NCI-H524 treated with DMSO at 0.1 percent for 48 hours (cell line): ENCODE data around the gene SYT15.
"Not testable (repeated sequence)": the region's sequence is repeated elsewhere in the genome, so short reads cannot be mapped to it uniquely, and the experiment has no call there.

ENCODE experiments used
- DNase-seq: peaks from one replicate; lab custom pipeline; 2025; lab: John Stamatoyannopoulos, UW

The SYT15 gene

DNA sequence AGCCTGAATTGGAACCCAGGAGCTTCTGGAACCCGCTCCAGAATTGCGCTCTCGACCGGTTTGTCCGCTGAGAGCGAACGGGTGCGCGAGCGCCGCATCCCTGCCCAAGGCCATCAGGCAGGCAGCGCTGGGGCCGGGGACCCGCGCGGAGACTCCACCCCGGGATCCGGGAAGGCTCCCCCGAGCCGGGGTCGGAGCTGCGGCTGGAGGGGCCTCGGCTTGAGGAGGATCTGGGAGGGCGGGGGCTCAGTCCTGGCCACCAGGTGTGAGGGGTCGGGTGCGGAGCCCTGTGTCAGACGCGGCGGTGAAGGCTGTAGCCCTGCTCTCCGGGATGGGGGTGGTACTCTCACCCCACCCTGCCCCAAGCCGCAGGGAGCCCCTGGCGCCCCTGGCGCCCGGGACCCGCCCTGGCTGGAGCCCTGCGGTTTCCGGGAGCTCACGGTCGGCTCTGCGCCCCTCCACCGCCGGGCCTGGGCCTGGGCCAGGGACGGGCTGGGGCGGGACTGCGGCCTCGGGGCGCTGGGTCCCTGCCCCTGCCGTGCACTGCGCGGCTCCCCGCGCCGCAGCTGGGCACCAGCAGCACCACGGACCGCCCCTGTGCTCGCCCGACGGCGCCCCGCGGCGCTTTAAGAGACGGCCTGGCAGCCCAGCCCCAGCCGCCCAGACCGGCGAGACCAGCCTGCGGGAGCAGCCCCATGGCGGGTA is at the start of gene SYT15:
Gene SYT15, plus strand, starts transcription at position 655 of the 705 bp plus-strand sequence. Its CDS starts 41 bp downstream, at position 696.
- DNase-seq = not testable (repeated sequence)

DNA sequence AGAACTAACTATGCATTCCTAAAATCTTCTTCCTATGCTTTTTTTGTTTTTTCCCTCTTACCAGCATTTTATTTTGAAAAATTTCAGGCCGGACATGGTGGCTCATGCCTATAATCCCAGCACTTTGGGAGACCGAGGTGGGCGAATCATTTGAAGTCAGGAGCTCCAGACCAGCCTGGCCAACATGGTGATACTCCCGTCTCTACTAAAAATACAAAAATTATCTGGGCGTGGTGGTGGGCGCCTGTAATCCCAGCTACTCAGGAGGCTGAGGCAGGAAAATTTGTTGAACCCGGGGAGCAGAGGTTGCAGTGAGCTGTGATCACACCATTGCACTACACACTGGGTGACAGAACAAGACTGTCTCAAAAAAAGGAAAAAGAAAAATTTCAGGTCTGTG is 49.2 kb upstream of the SYT15 start:
- DNase-seq = not testable (repeated sequence)

DNA sequence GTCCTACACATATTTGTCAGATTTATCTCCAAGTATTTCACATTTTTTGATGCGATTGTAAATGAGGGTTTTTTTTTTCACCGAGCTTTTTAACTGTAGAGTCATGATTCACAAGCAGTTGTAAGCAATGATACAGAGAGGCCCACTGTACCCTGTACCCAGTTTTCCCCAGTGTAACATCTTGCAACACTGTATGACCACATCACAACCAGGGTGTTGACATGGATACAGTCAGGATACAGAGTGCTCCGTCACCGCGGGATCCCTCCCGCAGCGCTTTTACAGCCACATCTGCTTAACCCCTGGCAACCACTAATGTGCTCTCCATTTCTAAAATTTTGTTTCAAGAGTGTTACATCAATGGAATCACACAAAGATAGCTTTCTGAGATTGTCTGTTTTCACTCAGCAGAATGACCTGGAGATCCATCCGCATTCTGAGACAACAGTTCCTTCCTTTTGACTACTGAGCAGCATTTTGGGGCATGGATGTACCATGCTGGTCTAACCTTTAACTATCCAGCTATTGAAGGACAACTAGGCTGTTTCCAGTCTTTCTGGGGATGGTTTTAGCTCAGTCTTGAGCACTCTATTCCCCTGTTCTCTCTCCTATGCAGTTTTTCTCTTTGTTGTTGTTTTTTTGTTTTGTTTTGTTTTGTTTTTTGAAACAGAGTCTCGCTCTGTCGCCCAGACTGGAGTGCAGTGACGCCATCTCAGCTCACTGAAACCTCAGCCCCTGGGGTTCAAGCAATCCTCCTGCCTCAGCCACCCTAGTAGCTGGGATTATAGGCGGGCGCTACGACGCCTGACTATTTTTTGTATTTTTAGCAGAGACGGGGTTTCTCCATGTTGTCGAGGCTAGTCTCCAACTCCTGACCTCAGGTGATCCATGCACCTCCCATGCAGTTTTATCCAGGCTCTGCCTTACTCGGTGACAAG is 48.4 kb upstream of the SYT15 start:
- no peak for DNase-seq

DNA sequence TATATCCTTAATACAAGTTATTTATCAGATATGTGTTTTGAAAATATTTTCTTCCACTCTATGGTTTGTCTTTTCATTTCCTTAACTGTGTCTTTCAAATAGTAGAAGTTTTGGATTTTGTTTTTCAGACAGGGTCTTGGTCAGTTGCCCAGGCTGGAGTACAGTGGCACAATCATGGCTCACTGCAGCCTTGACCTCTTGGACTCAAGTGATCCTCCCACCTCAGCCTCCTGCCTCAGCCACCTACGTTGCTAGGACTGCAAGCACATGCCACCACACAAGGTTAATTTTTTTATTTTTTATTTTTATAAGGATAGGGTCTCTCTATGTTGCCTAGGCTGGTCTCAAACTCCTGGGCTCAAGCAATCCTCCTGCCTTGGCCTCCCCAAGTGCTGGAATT is 46.7 kb upstream of the SYT15 start:
- DNase-seq = not testable (repeated sequence)

DNA sequence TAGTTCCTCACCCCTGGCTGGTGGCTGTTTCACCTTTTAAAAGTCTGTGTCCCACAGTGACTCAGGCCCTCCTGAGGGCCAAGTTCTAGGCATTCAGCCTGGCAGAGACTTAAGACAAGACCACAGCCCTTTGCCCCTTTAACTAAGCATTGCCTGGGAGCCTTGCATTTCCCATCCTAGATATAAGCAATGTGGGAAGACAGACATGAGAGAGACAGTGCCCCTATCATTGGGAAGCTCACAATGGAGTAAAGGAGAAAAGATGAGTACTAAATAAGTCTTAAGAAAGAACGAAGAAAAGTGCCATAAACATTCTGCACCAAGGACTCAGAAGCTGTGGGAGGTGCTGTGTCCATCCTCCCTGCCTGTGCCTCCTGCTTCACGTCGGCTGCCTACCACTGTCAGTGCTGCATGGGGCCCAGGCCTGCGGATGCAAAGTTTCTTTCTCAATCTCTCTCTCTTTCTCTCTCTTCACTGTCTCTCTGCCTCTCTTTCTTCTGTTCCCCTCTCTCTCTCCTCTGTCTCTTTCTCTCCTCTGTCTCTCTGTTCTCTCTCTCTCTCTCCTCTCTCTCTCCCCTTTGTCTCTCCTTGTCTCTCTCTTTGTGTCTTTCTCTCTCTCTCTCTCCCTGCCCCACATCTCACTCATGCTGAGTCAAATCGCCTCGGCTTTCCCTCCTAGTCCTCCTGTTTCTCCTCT is 44.0 kb upstream of the SYT15 start:
- DNase-seq = no peak

DNA sequence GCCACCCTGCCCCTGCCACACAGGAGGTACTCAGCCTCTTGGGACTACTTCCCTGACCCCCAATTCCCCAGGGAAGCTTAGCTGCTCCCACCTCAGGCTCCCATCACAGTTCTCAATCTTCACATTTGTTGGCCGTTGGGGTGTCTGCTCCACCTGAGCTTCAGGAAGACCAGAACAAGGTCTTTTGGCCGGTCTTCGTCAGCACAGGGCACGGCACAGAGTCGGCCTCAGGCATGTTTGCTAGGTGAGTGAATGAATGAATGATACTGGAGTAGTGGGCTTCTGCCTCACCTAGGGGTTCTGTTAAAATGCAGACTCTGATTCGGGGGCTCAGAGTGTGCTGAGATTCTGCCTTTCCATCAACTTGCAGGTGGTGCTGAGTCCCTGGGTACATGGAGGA is 42.8 kb upstream of the SYT15 start:
- DNase-seq = no peak

DNA sequence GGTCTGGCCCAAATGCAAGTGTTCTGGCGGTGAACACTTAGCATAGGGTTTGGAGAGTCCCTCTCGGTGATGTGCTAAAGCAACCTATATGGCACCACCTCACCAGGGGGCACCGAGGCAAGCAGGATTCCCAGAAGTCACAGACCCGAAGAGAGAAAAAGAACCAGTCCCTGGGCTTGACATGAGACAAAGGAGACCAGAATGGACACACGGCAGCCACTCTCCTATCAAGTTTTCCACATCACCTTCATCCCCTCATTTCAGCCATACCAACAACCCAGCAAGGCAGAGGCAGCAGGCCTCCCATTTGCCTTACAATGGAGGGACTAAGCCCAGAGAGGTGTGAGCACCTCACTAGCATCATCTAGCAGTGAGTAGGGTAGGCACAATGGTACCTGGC is 42.1 kb upstream of the SYT15 start:
- DNase-seq = no peak

DNA sequence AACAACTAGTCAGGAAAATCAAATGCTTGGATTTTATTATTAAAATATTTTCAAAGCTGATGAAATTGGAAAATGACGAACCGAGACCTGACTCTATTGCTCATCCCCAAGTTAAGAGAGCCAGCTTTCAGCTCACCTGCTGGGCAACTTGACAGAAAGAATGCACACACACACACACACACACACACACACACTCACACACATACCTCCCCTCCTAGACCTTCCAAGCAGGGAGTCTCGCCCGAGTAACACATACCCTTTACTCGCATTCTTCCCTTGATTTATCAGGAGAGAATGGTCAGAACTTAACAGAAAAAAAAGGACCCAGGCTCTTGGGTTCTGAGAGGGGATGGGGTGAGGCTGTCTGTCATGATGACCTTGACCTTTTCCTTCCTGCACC is 41.6 kb upstream of the SYT15 start:
- no peak for DNase-seq

DNA sequence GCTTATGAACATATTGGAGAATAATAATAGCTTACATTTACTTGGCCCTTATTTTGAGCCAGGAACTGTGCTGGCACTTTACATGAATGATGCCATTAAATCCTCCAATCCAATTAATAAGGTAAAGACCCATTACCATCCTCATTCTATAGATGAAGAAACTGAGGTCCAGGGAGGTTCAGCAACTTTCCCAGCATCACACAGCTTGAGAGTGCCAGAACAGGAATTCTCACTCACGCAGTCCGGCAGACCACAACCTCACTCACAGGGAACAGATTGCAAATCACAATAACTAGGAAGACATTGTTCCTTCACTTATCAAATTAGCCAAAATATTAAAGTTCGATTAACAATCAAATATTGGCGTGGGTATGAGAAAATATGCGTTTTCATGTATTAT is 40.8 kb upstream of the SYT15 start:
- no peak for DNase-seq

DNA sequence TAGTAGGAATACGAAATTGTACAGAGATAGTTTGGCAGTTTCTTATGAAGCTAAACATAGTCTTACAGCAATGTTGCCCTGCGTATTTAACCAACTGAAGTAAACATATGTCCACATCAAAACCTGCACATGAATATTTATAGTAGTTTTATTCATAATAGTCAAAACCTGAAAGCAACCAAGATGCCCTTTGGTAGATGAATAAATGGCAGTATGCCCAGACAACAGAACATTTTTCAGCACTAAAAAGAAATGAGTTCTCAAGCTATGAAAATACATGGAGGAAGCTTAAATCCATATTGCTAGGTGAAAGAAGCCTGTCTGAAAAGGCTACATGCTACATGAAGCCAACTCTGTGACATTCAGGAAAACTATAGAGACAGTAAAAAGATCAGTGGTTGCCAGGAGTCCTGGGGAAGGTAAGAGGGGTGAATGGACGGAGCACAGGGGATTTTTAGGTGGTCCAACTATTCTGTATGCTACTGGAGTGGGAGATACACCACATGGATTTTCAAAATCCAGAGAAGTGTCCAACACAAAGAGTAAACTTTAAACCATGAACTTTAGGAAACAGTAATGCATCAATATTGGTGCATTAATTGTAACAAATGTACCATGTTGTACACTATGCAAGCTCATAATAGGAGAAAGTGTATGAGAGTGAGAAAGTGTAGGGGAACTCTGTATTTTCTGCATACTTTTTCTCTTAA is 40.1 kb upstream of the SYT15 start:
- DNase-seq = no peak

DNA sequence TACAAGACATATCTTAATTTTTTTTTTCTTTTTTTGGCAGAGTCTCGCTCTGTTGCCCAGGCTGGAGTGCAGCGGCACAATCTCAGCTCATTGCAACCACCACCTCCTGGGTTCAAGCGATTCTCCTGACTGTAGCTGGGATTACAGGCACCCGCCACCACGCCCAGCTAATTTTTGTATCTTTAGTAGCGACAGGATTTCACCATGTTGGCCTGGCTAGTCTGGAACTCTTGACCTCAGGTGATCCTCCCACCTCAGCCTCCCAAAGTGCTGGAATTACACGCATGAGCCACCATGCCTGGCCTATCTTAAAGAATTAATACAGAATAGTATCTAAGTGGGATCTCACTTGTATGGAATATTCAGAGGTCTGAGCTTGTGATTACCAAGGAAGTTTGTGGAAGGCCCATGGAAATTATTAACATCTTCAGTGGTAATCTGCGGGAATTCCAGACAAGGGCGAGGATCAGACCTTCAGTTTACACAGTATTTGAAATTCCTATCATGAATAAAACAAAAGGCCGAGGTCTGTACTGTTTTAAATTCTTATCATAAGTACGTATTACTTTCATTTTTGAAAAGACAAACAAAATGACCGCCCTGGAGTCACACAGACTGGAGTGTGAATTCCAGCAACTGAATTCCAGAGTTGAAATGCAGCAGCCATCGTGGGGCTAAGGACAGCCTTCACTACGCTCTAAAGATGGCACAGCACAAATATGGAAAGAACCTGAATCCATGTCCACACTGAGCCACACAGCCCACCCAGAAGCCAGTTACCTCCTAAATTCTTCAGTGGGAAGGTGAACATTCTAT is 39.1 kb upstream of the SYT15 start:
- no peak for DNase-seq

DNA sequence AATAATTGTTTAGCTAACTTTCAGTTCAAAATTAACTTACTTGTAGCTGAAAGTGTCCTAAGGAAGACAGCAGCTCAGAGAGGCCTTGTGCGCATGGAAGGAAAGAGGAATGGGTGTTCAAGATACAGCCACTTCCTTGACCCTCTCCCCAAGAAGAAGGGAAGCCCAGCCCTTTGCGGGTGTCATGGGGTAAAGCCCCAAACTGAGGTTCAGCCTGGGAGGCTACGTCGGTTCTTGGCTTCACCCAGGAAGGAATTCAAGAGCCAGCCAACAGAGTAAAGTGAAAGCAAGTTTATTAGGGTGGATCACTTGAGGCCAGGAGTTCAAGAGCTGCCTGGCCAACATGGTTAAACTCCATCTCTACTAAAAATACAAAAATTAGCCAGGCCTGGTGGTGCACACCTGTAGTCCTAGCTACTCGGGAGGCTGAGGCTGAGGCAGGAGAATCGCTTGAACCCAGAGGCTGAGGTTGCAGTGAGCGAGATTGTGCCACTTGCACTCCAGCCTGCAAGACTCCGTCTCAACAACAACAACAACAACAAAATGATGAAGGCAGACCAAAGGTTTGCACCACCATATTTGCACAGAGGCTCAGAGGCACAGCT is 38.4 kb upstream of the SYT15 start:
- no peak for DNase-seq

DNA sequence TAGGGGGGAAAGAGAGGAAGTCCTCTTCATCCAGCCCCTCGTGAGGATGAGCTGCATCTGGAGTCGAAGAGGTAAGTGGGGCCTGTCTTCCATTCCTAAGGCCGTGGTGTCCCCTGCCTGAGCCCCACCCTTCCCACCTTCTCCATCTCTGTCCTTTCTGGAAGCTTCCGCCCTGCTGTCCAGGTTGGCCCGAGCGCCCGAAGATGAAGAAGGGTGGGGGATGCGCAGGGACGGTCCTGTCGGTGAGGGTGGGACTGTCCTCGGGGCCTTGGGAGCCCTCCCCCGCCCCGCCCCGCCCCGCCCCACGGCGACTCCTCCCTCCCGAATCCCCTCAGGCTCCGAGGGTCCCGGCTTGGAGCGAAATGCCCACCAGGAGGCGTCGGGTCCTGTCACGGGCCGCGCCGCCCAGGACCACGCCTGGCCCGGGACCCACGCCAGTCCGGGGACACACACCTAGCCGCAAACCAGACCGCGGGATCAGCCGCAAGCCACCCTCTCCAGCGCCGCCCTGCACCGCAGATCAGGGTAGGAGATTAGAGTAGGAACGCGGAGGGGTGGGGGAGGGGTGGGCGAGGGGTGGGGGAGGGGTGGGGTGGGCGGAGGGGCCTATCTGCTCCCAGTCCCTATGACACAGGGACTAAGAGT is 37.8 kb upstream of the SYT15 start:
- no peak for DNase-seq

DNA sequence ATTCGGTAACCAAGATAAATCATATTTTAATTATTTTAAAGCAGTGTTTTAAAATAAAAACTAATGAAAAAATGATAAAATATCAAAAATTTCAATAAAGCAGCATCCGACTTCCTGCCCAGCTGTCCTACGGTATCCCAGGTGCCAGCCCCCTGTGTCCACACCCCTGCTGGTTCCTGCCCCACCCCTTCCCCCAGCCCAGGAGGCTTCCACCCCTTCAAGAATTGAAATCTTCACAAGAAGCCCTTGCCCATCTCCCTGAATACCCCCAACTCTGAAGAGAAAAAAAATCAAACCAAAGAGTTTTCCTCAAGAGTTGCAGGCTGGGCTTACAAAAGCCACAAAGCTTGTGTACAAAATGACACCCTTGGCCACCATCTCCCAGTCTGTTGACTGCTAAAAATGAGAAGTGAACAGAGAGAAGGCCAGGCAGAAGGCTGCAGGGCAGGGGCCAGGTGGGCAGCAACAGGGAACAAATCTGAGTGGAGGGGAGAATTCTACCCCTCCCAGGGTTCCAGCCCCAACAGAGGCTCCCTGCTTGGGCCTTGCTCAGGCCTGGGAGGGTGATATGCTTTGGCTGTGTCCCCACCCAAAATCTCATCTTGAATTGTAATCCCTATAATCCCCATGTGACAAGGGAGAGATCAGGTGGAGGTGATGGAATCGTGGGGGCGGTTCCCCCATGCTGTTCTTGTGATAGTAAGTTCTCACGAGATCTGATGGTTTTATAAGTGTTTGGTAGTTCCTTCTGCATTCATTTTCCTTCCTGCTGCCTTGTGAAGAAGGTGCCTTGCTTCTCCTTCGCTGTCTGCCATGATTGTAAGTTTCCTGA is 37.0 kb upstream of the SYT15 start:
- DNase-seq = no peak

DNA sequence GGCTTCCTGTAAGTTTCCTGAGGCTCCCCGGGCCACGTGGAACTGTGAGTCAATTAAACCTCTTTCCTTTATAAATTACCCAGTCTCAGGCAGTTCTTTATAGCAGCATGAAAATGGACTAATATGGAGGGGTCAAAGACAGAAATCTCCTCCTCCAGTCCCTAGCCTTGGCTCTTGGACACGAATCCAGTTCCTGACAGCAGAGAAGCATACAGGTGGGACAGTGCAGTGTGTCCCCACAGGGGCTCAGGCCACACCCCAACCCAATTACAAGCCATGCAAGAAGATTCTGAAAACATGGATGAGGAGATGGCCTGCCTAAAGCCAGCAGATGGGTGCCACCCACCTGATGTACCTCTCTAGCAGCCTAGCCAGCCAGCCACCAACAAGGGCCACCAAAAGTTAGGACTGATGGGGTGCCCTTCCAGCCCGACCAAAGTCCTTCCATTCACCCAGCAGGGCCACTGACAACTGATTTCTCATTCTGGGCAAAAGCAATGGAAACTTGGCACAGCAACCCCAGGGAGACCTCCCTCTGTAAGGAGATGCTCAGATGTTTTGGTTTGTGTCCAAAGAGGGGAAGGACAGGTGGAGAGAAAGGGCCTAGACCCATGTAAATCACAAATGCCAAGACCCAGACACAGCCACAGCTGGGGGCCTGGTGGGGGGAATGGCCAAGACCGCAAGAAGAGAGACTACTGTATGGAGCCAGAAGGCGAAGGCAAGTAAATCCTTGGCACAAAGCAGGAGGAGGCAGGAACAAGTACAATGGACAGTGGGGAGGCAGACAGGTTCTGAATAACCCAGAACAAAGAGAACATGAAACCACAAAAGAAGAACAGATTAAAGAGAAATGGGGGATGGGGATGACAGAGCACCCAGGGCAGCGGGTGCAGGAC is 36.1 kb upstream of the SYT15 start:
- DNase-seq = no peak

DNA sequence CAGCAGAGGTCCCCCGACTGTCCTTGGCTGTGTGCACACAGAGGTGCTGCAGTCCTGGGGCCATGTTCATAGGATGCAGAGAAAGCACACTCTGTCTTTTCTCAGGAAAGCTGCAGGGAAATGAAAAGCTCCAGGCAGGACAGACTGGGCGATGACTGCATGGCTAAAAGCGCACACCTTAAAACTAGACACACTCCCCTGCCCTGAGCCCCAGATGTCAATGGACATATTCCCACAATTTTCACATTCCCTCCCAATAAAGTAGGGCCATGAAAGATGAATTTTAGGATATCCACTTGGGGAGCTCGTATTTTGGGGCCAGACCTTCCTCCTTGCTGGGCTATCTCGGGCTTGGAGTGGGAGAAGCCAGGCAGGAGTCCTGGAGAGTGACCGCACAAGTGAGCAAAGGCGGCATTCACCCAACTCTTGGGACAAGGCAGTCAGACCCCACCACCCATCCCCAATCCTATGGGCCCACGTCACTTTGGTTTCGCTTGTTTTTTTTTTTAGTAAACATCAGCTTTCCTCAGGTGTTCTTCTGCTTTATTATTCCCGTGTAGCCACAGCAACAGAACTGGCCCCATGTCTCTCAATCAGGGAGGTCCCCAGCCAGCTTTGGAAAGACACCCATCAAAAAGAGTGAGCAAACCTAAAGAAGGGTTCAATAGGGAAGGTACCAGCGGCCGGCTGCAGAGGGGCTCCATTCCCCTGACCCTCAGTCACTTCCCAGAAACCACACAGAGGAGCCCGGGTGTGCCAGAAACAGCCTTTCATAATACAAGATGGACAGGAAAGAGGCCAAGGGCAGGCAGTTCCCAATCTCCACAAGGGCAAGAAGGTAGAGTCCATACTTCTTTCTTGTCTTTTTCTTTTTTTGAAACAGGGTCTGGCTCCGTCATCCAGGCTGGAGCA is 35.2 kb upstream of the SYT15 start:
- no peak for DNase-seq
